Ishikawa (cell line): ENCODE measurements around the gene CAMK1.

Experiments
- EP300 ChIP-seq: IDR thresholded peaks from 2 replicates; pipeline ENCODE4 v1.6.1; 2012; ENCODE audit warnings: borderline replicate concordance
- MAX ChIP-seq: IDR thresholded peaks from 2 replicates; pipeline ENCODE4 v1.6.1; 2012
- RAD21 ChIP-seq: IDR thresholded peaks from 2 replicates; pipeline ENCODE4 v1.6.1; 2012; ENCODE audit warnings: low read depth
- TCF12 ChIP-seq: IDR thresholded peaks from 2 replicates; pipeline ENCODE4 v1.6.1; 2012; ENCODE audit warnings: low read depth
- TEAD4 ChIP-seq: IDR thresholded peaks from 2 replicates; pipeline ENCODE4 v1.6.1; 2012
- USF1 ChIP-seq: IDR thresholded peaks from 2 replicates; pipeline ENCODE4 v1.6.1; 2012
- YY1 ChIP-seq: IDR thresholded peaks from 2 replicates; pipeline ENCODE4 v1.6.1; 2012; ENCODE audit warnings: low read depth
- TF ChIP-seq, protein P1 (sequence below): IDR thresholded peaks from 2 replicates; pipeline ENCODE4 v1.6.1; 2012; ENCODE audit warnings: low read depth, mild to moderate bottlenecking

DNA sequence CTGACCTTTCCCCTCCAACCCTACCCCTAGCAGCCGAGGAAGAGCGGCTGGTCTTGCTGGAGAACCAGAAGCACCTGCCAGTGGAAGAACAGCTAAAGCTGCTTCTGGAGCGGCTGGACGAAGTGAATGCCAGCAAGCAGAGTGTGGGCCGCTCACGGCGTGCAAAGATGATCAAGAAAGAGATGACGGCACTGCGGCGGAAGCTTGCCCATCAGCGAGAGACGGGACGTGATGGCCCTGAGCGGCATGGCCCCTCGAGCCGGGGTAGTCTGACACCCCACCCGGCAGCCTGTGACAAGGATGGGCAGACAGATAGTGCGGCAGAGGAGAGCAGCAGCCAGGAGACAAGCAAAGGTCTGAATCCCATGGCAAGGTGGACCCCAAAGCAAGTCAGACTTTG is 26.2 kb downstream of the CAMK1 start:
- TF ChIP-seq TCF12 (no peak), MAX (no peak), EP300 (no peak), YY1 (no peak), RAD21 (no peak), TEAD4 (no peak), USF1 (no peak)
- TF ChIP-seq, protein P1, sequence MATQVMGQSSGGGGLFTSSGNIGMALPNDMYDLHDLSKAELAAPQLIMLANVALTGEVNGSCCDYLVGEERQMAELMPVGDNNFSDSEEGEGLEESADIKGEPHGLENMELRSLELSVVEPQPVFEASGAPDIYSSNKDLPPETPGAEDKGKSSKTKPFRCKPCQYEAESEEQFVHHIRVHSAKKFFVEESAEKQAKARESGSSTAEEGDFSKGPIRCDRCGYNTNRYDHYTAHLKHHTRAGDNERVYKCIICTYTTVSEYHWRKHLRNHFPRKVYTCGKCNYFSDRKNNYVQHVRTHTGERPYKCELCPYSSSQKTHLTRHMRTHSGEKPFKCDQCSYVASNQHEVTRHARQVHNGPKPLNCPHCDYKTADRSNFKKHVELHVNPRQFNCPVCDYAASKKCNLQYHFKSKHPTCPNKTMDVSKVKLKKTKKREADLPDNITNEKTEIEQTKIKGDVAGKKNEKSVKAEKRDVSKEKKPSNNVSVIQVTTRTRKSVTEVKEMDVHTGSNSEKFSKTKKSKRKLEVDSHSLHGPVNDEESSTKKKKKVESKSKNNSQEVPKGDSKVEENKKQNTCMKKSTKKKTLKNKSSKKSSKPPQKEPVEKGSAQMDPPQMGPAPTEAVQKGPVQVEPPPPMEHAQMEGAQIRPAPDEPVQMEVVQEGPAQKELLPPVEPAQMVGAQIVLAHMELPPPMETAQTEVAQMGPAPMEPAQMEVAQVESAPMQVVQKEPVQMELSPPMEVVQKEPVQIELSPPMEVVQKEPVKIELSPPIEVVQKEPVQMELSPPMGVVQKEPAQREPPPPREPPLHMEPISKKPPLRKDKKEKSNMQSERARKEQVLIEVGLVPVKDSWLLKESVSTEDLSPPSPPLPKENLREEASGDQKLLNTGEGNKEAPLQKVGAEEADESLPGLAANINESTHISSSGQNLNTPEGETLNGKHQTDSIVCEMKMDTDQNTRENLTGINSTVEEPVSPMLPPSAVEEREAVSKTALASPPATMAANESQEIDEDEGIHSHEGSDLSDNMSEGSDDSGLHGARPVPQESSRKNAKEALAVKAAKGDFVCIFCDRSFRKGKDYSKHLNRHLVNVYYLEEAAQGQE = no peak
